Fibroblast of skin of right biceps (primary cell): ENCODE data around the gene TCN2.
"Not testable (repeated sequence)": the region's sequence is repeated elsewhere in the genome, so short reads cannot be mapped to it uniquely, and the experiment has no call there.

Experiments used
- DNase-seq: peaks from one replicate; pipeline ENCODE4 v3.0.0-alpha.2; 2013

TCN2 gene

GRCh38 chr22:30606455-30607299 is at the start of gene TCN2:
Gene TCN2, plus strand, starts transcription at chr22:30607174. Its CDS starts 158 bp downstream, at chr22:30607332.
- peak; percentile 66 for DNase-seq

GRCh38 chr22:30557243-30557642 is 49.7 kb upstream of the TCN2 start:
- DNase-seq, result no peak

- no peak for DNase-seq
Observed at GRCh38 chr22:30559889-30560288, 47.1 kb upstream of the TCN2 start.

GRCh38 chr22:30560643-30561202 is 46.3 kb upstream of the TCN2 start:
- not testable (repeated sequence) for DNase-seq

DNA sequence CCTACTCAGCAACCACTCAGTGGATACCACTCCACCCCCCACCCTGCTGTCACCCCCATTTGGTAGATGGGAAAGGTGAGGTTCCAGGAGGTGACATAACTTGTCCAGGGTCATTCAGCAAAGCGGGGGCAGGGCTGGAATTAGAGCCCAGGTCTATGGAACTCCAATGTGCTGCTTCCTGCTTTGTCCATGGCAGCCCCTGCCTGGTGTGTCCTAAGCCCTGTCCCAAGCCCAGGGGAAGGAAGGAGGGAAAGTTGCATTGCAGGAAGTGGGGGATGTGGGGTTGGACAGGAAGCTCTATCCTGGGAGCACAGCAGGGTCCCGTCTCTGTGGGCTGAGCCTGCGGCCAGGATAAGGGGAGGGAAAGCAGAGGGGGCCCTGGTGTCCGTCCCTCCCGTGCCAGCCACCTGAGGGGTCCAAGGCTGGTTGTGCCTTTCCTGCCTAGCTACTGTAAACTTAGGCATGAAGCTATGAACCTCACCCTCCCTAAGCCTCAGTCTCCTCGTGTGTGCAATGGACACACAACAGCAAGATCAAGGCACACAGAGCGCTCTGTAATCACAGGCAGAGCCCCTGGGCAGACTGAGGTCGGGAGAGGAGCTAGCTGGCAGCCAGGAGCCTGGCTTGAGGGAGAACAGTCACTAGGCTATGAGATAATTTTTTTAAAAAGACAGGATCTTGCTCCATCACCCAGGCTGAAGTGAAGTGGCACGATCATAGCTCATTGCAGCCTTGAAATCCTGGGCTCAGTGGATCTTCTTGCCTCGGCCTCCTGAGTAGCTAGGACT is 45.4 kb upstream of the TCN2 start:
- no peak for DNase-seq

GRCh38 chr22:30562366-30562765 is 44.6 kb upstream of the TCN2 start:
- no peak for DNase-seq

DNA sequence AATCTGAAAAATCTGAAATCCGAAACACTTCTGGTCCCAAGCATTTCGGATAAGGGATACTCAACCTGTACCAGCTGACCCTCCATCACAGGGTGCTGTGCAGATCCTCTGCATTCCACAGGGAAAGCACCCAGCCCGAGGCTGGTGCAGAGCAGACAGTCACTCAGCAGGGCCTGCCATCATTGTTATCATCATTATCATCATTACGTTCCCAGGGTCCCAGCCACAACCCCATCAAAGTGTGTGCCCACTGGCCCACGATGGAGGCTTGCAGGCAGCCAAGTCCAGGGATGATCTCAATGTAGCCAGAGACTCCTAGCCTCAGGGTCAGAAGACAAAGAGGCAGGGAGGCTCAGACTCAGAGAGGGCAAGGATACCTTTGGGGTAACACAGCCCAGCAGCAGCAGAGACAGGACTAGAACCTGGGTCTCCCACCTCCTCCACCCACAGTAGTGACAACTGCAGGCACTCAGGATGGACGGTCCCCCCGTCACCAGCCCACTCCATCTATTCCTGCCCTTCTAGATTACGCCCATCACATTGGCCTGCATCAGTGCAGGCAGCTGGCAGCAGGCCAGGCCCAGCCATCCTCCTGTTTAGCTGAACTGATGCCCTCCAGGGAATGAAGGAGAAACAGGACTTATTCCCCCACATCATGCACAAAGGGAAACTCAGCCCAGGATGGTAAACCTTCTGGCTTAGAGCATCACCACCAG is 42.8 kb upstream of the TCN2 start:
- no peak for DNase-seq

GRCh38 chr22:30564761-30565119 is 42.2 kb upstream of the TCN2 start:
- no peak for DNase-seq

GRCh38 chr22:30565341-30565740 is 41.6 kb upstream of the TCN2 start:
- no peak for DNase-seq

DNA sequence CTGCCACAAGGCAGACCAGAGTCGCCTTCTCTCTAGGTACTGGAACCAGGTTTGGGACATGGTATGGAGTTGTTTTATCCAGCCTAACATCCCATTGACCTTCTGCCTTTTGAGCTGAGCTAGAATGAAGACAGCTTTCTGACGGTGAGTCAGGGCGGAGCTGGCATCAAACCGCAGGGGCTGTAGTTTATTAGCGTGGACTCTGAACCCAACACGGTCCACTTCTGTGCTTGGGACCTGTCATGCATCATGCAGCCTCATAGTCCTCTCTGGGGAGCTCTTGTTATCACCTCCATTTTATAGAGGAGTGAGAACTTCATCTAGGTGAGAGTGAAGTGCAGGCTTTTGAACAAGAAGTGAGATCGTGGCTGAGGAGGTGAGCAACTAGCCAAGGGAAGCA is 40.8 kb upstream of the TCN2 start:
- no peak for DNase-seq

- not testable (repeated sequence) for DNase-seq
Observed at GRCh38 chr22:30567277-30567676, 39.7 kb upstream of the TCN2 start.

DNA sequence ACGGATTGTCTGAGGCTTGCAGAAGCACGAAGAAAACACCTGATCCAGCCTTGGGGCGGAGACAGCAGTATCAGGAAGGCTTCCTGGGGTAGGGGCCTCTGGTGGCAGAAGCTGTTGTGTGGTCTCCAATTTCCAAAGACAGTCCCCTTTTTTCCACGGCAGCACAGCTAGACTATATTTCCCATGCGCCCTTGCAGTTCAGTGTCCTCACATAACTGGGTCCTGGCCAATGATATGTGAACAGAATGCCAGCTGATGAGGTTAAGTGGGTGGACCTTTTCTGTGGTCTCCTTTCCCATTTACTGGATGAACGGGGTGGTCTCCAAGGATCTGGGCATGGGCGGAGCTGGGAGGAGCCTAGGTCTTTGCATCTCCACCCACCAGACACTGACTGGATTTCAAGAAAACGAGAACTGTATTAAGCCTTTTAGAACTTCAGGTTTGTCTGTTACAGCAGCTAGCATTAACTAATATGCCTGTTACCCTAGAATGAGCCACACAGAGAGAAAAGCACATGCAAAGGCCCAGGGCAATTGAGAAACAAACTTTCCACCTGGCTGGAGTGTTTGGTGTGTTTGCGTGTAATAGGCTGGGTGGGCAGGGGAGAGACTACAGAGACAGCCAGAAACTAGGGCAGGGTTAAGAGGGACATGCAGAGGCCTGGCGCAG is 38.7 kb upstream of the TCN2 start:
- no peak for DNase-seq

- no peak for DNase-seq
Observed at GRCh38 chr22:30569674-30570202, 37.2 kb upstream of the TCN2 start.

GRCh38 chr22:30572210-30572609 is 34.8 kb upstream of the TCN2 start:
- no peak for DNase-seq

DNA sequence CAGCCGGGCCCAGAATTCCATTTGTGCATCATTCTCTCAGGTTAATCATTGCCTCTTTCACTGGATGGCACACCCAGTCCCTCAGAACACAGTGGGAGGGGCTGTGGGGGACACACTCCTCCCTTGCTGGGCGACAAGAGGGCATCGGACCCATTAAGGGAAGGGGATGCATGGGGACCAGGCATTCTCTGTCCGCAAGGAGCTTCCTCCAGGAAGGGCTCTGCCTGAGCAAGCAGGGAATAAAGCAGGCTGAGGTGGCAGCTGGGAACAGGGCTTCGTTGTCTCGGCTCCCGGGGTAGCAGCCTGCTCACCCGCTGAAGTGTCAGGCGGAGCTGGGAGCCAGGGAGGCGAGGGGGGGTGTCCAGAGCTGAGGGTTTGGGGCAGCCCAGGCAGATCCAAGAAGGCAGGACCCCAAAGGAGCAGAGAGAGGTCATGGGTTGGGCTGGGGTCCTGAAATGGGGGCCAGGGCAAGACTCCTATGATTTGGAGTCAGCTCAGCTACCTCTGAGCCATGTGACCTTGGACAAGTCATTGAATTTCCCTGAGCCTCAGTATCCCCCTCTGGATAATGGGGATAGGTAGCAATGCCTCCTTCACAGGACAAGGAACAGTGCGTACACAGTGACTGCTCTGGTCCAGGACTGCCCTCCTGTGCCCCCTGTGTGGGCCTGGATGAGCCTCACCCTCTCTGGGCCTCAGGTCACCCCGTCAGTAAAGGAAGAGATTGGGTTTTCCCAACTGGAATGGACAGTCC is 34.0 kb upstream of the TCN2 start:
- DNase-seq, result no peak

DNA sequence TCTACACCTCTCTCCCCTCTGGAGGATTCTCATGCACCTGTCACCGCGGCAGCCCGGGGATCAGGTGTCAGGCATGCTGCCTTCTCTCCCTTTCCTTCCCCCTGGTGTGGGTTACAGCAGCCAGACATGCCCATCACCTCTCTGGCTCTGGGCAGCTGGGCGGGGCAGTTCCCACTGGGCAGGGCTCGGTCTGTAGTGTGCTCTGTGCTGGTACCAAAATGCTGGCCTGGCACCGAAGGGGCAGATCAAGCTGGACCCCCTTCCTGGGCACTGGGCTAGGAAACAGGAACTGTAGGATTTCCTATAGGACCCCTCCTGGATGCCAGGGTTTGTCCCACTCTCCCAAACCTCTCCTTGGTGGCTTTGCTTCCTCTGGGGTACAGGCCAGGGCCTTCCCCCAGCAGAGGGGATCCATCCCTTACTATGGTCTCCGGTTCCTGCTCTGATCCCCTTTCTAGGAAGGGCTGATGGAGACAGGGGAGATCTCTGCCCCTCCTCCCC is 33.3 kb upstream of the TCN2 start:
- no peak for DNase-seq

DNA sequence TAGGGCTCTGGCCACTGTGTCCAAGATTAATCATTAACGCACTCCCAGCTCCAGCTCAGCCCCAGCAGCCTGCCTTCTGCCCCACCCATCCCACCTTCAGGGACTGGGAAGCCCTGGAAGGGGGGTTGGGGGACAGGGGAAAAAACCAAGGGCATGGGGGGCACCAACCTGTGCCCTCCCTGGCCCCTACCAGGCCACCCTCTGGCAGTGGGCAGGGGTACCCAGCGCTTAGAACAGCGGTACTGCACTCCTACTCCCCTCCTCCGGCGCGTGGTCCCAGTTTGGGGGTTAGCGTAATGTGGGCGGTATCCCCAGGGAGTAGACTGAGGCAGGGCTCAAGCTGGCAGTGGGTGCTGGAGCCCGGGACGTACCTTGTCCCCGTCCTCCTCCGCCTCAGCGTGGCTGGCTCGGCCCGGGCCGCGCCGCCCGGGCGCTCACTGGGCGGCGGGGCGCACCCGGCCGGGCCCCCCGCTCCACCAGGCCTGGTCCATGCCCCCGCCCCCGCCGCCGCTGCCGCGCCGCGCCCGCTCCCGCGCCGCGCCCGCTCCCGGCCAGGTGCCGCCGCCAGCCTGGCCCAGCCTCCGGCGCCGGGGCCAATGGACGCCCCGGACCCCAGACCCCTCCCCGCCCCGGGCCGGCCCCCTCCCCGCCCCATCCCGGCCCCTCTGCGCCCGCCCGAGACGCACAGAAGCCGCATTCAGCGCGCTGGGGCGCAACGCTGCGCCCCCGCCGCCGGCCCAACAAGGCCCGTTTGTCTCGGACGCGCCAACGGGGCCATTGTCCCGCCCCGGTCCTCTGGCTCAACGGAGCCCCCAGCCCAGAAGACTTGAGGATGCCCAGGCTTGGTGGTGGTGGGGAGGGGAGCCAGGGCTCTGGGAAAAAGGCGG is 32.6 kb upstream of the TCN2 start, which contains the start of gene GAL3ST1:
Gene GAL3ST1, minus strand, starts transcription at position 571 of the 887 bp plus-strand sequence. CDS start 17,273 bp downstream, outside the sequence.
- no peak for DNase-seq

DNA sequence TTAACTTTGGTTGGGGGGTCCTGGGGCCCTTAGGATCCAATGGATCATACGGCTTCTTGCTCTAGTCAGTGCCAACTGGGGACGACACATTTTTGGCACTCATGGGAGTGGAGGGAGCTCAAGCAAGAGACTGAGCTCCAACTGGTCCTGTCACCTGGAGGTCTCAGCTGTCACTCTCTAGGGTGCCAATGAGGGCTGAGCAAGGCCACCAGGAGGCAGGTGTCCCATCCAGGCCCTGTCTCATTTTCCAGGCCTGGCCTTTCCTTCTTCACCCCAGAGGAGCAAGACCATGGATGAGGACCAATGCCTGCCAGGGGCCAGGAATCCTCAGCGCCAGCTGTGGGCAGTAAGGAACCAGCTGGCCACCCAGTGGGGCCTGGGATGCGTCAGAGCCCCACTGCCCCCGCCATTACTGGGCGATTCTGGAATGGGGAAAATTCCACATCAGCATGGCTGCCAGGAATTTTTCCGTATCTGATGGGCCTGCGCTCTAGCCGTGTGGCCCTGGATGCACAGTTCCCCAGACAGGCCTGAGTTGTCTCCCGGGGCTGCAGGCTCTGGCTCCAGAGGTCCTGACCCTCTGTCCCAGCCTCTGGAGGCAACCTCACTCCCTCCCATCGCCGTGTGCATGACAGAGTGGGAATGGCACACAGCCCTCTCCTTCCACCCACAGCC is 31.8 kb upstream of the TCN2 start:
- peak; percentile 18 for DNase-seq

DNA sequence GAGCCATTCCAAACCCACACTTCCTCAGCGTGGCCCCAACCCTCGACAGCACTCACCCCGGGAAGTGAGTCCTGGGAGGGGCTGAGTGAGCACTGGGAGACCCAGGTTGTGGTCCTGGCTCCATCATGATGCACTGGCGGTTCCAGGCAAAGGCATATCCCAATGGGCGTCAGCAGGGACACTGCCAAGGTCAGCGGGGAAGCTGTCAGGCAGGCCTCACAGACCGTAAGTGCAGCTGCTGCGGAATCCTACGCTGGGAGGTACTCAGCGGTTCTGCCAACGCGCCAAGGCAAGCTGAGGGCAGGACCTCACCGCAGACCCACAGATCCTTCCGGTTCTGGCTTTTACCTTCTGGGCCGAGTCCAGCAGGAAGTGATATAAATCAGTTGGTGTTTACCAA is 31.1 kb upstream of the TCN2 start:
- no peak for DNase-seq

DNA sequence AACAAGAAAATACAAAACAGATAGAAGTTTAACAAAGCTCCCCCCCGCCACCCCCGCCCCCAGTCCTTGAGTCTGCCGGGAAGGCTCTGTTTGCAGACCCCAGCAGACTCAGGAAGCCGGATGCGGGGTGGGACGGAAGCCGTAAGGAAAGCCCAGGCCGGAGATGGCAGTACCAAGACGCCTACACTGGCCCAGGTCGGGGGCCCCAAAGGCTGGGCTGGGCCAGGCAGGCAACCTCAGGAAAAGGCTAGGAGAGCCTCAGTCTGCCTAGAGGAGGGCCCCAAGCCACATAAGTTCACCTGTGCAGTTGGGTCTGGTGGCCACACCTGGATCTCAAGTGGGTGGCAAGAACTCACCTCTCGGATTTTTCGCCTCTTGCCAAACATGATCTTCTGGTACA is 28.5 kb upstream of the TCN2 start:
- DNase-seq, result no peak
